Thyroid gland (tissue), 4 donors: ENCODE measurements around the gene RPS26.

Experiments
- CTCF ChIP-seq, 6 experiments: fragments of 200-600 bp in 3 of 6; fragments of 450-650 bp in 3 of 6; sonication (generic) in 3 of 6; IDR thresholded peaks; one replicate each; pipeline ENCODE4 v1.5.1; 2016 to 2019; ENCODE audit warnings: antibody characterized with exemption in 6 of 6, mild to moderate bottlenecking in 2 of 6, inconsistent platforms in 1 of 6, moderate library complexity in 1 of 6
- POLR2A ChIP-seq, 2 donors: fragments of 450-650 bp; IDR thresholded peaks; one replicate each; pipeline ENCODE4 v1.6.1; 2017; ENCODE audit warnings: antibody characterized with exemption in 2 of 2, mild to moderate bottlenecking in 2 of 2, moderate library complexity in 1 of 2

- TF ChIP-seq POLR2A (IDR thresholded peaks at IDR 0.05) (no peak), CTCF (IDR thresholded peaks at IDR 0.05) (no peak)
These were observed 48.4 kb upstream of the RPS26 start for GRCh38 chr12:55993230-55993853.
